ENCODE results near the gene CXCR6. TPM values are rescaled to one million over a fixed set of nuclear protein-coding genes. Genes with fewer than 3 reads are reported as not detected.
A peak's percentile ranks its signal among the peaks of the same experiment; 100 is the strongest.

Gene CXCR6
- total RNA-seq, 1 donor from 2014 or later = not detected

GRCh38 chr3:45938864-45939263 lies 4.4 kb upstream of the CXCR6 start:
- H3K27ac Mint-ChIP-seq (ENCODE audit: unreplicated experiment) = peak overlapping the region; percentile 49
- H3K4me1 Mint-ChIP-seq (ENCODE audit: low read depth) = peaks cover 7% of the 10 kb centered on the region

GRCh38 chr3:45939341-45939771 lies 3.9 kb upstream of the CXCR6 start:
- Mint-ChIP-seq H3K27ac (ENCODE audit: unreplicated experiment) (peak overlapping the region; percentile 49), H3K4me3 (ENCODE audit: unreplicated experiment) (no peak overlapping the region), H3K4me1 (ENCODE audit: low read depth) (peaks cover 7% of the 10 kb centered on the region), H3K27me3 (ENCODE audit: low read depth) (no peaks in the 10 kb centered on the region), H3K9me3 (ENCODE audit: low read depth) (peaks cover 6% of the 10 kb centered on the region), H3K36me3 (ENCODE audit: low read depth) (peaks cover 16% of the 10 kb centered on the region)
- no peak for TF ChIP-seq CTCF (IDR thresholded peaks at IDR 0.05)
- DNase-seq (ENCODE audit: low spot score) = no peak

More at GRCh38 chr3:45938864-45939263, 4.4 kb upstream of the CXCR6 start:
- Mint-ChIP-seq H3K36me3 (ENCODE audit: low read depth) (peaks cover 19% of the 10 kb centered on the region), H3K9me3 (ENCODE audit: low read depth) (peaks cover 6% of the 10 kb centered on the region), H3K4me3 (ENCODE audit: unreplicated experiment) (no peak overlapping the region), H3K27me3 (ENCODE audit: low read depth) (no peaks in the 10 kb centered on the region)
- peak; percentile 93 for TF ChIP-seq CTCF (IDR thresholded peaks at IDR 0.05)
- DNase-seq (ENCODE audit: low spot score) = no peak

GRCh38 chr3:45940004-45940780 lies 3.1 kb upstream of the CXCR6 start:
- no peak for DNase-seq (ENCODE audit: low spot score)
- Mint-ChIP-seq H3K36me3 (ENCODE audit: low read depth) (peaks cover 9% of the 10 kb centered on the region), H3K9me3 (ENCODE audit: low read depth) (peaks cover 6% of the 10 kb centered on the region), H3K4me3 (ENCODE audit: unreplicated experiment) (no peak overlapping the region), H3K4me1 (ENCODE audit: low read depth) (peaks cover 7% of the 10 kb centered on the region), H3K27ac (ENCODE audit: unreplicated experiment) (no peak overlapping the region), H3K27me3 (ENCODE audit: low read depth) (no peaks in the 10 kb centered on the region)
- no peak for TF ChIP-seq CTCF (IDR thresholded peaks at IDR 0.05)

- TF ChIP-seq CTCF (IDR thresholded peaks at IDR 0.05) = no peak
- H3K36me3 Mint-ChIP-seq (ENCODE audit: low read depth) = peaks cover 4% of the 10 kb centered on the region
- DNase-seq (ENCODE audit: low spot score) = no peak
- no peaks in the 10 kb centered on the region for H3K27me3 Mint-ChIP-seq (ENCODE audit: low read depth)
- no peak overlapping the region for H3K4me3 Mint-ChIP-seq (ENCODE audit: unreplicated experiment)
- peaks cover 6% of the 10 kb centered on the region for H3K9me3 Mint-ChIP-seq (ENCODE audit: low read depth)
- H3K4me1 Mint-ChIP-seq (ENCODE audit: low read depth) = peaks cover 7% of the 10 kb centered on the region
- H3K27ac Mint-ChIP-seq (ENCODE audit: unreplicated experiment) = no peak overlapping the region
Measured at GRCh38 chr3:45940781-45941365, 2.4 kb upstream of the CXCR6 start.

- H3K27ac Mint-ChIP-seq (ENCODE audit: unreplicated experiment) = no peak overlapping the region
- no peak for DNase-seq (ENCODE audit: low spot score)
- peaks cover 6% of the 10 kb centered on the region for H3K9me3 Mint-ChIP-seq (ENCODE audit: low read depth)
- H3K4me1 Mint-ChIP-seq (ENCODE audit: low read depth) = peaks cover 7% of the 10 kb centered on the region
- no peaks in the 10 kb centered on the region for H3K27me3 Mint-ChIP-seq (ENCODE audit: low read depth)
- peaks cover 11% of the 10 kb centered on the region for H3K36me3 Mint-ChIP-seq (ENCODE audit: low read depth)
- H3K4me3 Mint-ChIP-seq (ENCODE audit: unreplicated experiment) = no peak overlapping the region
- no peak for TF ChIP-seq CTCF (IDR thresholded peaks at IDR 0.05)
Measured at GRCh38 chr3:45942051-45942825, 1.0 kb upstream of the CXCR6 start.
